ENCODE data around the gene CCDC192. TPM values are rescaled to one million over a fixed set of nuclear protein-coding genes. Genes with fewer than 3 reads are reported as not detected.

The CCDC192 gene
- total and polyA plus RNA-seq, 2 experiments from 2014 or later: 0.92 TPM; not detected in 1

GRCh38 chr5:127834094-127834531, 130.9 kb downstream of the CCDC192 start:
- no peaks in the 10 kb centered on the region for H3K9me3 ChIP-seq (ENCODE audit: low read depth)
- no peak overlapping the region for H3K27ac ChIP-seq
- H3K36me3 ChIP-seq: no peaks in the 10 kb centered on the region
- no peak for TF ChIP-seq CTCF (IDR thresholded peaks at IDR 0.05; ENCODE audit: low read depth, low read length)
- no peaks in the 10 kb centered on the region for H3K4me1 ChIP-seq (ENCODE audit: low read depth)
- no peak overlapping the region for H3K4me3 ChIP-seq
- no peaks in the 10 kb centered on the region for H3K27me3 ChIP-seq
- no peak for DNase-seq (ENCODE audit: low read depth in 1 of 2, low spot score in 1 of 2)

GRCh38 chr5:127834554-127834953, 131.4 kb downstream of the CCDC192 start:
- Histone ChIP-seq H3K27me3 (no peaks in the 10 kb centered on the region), H3K27ac (no peak overlapping the region), H3K36me3 (no peaks in the 10 kb centered on the region), H3K4me1 (ENCODE audit: low read depth) (no peaks in the 10 kb centered on the region), H3K9me3 (ENCODE audit: low read depth) (no peaks in the 10 kb centered on the region), H3K4me3 (no peak overlapping the region)
- TF ChIP-seq CTCF (IDR thresholded peaks at IDR 0.05; ENCODE audit: low read depth, low read length): no peak
- peak in 1 of 2 donors; percentile 59 for DNase-seq (ENCODE audit: low read depth in 1 of 2, low spot score in 1 of 2)

GRCh38 chr5:127838661-127839060, 135.5 kb downstream of the CCDC192 start:
- H3K27ac ChIP-seq: no peak overlapping the region
- H3K27me3 ChIP-seq: no peaks in the 10 kb centered on the region
- H3K4me1 ChIP-seq (ENCODE audit: low read depth): no peaks in the 10 kb centered on the region
- TF ChIP-seq CTCF (IDR thresholded peaks at IDR 0.05; ENCODE audit: low read depth, low read length): no peak
- H3K9me3 ChIP-seq (ENCODE audit: low read depth): no peaks in the 10 kb centered on the region
- no peak overlapping the region for H3K4me3 ChIP-seq
- DNase-seq (ENCODE audit: low read depth in 1 of 2, low spot score in 1 of 2): peak in 1 of 2 donors; percentile 47
- no peaks in the 10 kb centered on the region for H3K36me3 ChIP-seq

GRCh38 chr5:127839072-127839471, 135.9 kb downstream of the CCDC192 start:
- DNase-seq (ENCODE audit: low read depth in 1 of 2, low spot score in 1 of 2): no peak
- H3K4me3 ChIP-seq: no peak overlapping the region
- H3K27me3 ChIP-seq: no peaks in the 10 kb centered on the region
- H3K27ac ChIP-seq: no peak overlapping the region
- H3K36me3 ChIP-seq: no peaks in the 10 kb centered on the region
- no peaks in the 10 kb centered on the region for H3K4me1 ChIP-seq (ENCODE audit: low read depth)
- no peak for TF ChIP-seq CTCF (IDR thresholded peaks at IDR 0.05; ENCODE audit: low read depth, low read length)
- H3K9me3 ChIP-seq (ENCODE audit: low read depth): no peaks in the 10 kb centered on the region

- no peak overlapping the region for H3K27ac ChIP-seq
- H3K27me3 ChIP-seq: no peaks in the 10 kb centered on the region
- TF ChIP-seq CTCF (IDR thresholded peaks at IDR 0.05; ENCODE audit: low read depth, low read length): no peak
- H3K36me3 ChIP-seq: no peaks in the 10 kb centered on the region
- no peaks in the 10 kb centered on the region for H3K4me1 ChIP-seq (ENCODE audit: low read depth)
- peak in 1 of 2 donors; percentile 63 for DNase-seq (ENCODE audit: low read depth in 1 of 2, low spot score in 1 of 2)
- H3K4me3 ChIP-seq: no peak overlapping the region
- H3K9me3 ChIP-seq (ENCODE audit: low read depth): no peaks in the 10 kb centered on the region
These were observed 136.5 kb downstream of the CCDC192 start for GRCh38 chr5:127839496-127840197.
